WTC11 (cell line): ENCODE data around the gene MATR3. TPM values are rescaled to one million over a fixed set of nuclear protein-coding genes. Genes with fewer than 3 reads are reported as not detected.

Source experiments
- ATAC-seq: fragments of 200-7000 bp; cut with Tn5 transposase; 2 replicates; pipeline ENCODE4 v1.10.0; 2021; ENCODE audit warnings: mild to moderate bottlenecking, moderate library complexity
- CTCF ChIA-PET: fragments of 300-600 bp; sonication (Branson Sonifier 250); formaldehyde crosslinking; loops from one replicate; lab custom pipeline; 2021; ENCODE audit warnings: antibody characterized with exemption; lab: Charles Lee
- POLR2A ChIA-PET: fragments of 350-600 bp; sonication (Branson Sonifier 250); formaldehyde crosslinking; loops from one replicate; lab custom pipeline; 2021; ENCODE audit warnings: antibody characterized with exemption; lab: Charles Lee
- DNase-seq: peaks from one replicate; pipeline ENCODE4 v3.0.0; 2021; ENCODE audit warnings: low spot score
- H3K27ac Mint-ChIP-seq: 2 replicates; pipeline ENCODE4 v1.8.0; 2021; ENCODE audit warnings: mixed read lengths
- H3K27me3 Mint-ChIP-seq: 2 replicates; pipeline ENCODE4 v1.8.0; 2021; ENCODE audit warnings: low read depth, mild to moderate bottlenecking, moderate library complexity, mixed read lengths
- H3K36me3 Mint-ChIP-seq: 2 replicates; pipeline ENCODE4 v1.8.0; 2021; ENCODE audit warnings: mixed read lengths
- H3K4me1 Mint-ChIP-seq: 2 replicates; pipeline ENCODE4 v1.8.0; 2022; ENCODE audit warnings: mixed read lengths
- H3K4me3 Mint-ChIP-seq: 2 replicates; pipeline ENCODE4 v1.8.0; 2021; ENCODE audit warnings: mild to moderate bottlenecking, moderate library complexity, mixed read lengths
- H3K9me3 Mint-ChIP-seq: 2 replicates; pipeline ENCODE4 v1.8.0; 2021; ENCODE audit warnings: mixed read lengths
- NR1H2 ChIP-seq: sonication (generic); formaldehyde crosslinking; IDR thresholded peaks from 2 replicates; pipeline ENCODE4 v1.9.0; 2021; ENCODE audit warnings: mild to moderate bottlenecking, moderate library complexity, missing genetic modification reagents
- TEAD1 ChIP-seq: sonication (generic); formaldehyde crosslinking; IDR thresholded peaks from 2 replicates; pipeline ENCODE4 v1.8.0; 2022; ENCODE audit warnings: mild to moderate bottlenecking, missing genetic modification reagents
- ZBTB43 ChIP-seq: sonication (generic); formaldehyde crosslinking; IDR thresholded peaks from 2 replicates; pipeline ENCODE4 v1.8.1; 2023; ENCODE audit warnings: mild to moderate bottlenecking, missing genetic modification reagents
- ZNF219 ChIP-seq: sonication (generic); formaldehyde crosslinking; IDR thresholded peaks from 2 replicates; pipeline ENCODE4 v1.8.0; 2023; ENCODE audit warnings: missing genetic modification reagents, mild to moderate bottlenecking, borderline replicate concordance
- ZNF317 ChIP-seq: sonication (generic); formaldehyde crosslinking; IDR thresholded peaks from 2 replicates; pipeline ENCODE4 v1.8.1; 2023; ENCODE audit warnings: low read depth, mild to moderate bottlenecking, moderate library complexity, missing genetic modification reagents, borderline replicate concordance
- ZNF396 ChIP-seq: fragments of 250-450 bp; sonication (Bioruptor Pico); IDR thresholded peaks from 2 replicates; pipeline ENCODE4 v1.8.0; 2021; ENCODE audit warnings: mild to moderate bottlenecking, moderate library complexity, borderline replicate concordance
- ZNF423 ChIP-seq: fragments of 250-450 bp; sonication (Bioruptor Pico); IDR thresholded peaks from 2 replicates; pipeline ENCODE4 v2.1.2; 2022; ENCODE audit warnings: mild to moderate bottlenecking, moderate library complexity
- ZNF532 ChIP-seq: fragments of 250-450 bp; sonication (Bioruptor Pico); IDR thresholded peaks from 2 replicates; pipeline ENCODE4 v1.9.0; 2021; ENCODE audit warnings: mild to moderate bottlenecking, borderline replicate concordance
- total RNA-seq: library from RNA; stranded (reverse); gene quantifications from 3 replicates; pipeline ENCODE4 v1.2.3, GENCODE V29; 2021
- TF ChIP-seq, protein P1 (sequence below): sonication (generic); formaldehyde crosslinking; IDR thresholded peaks from 2 replicates; pipeline ENCODE4 v1.8.0; 2022; ENCODE audit warnings: missing genetic modification reagents

The MATR3 gene
- total RNA-seq, 1 experiment from 2014 or later: 290 TPM

DNA sequence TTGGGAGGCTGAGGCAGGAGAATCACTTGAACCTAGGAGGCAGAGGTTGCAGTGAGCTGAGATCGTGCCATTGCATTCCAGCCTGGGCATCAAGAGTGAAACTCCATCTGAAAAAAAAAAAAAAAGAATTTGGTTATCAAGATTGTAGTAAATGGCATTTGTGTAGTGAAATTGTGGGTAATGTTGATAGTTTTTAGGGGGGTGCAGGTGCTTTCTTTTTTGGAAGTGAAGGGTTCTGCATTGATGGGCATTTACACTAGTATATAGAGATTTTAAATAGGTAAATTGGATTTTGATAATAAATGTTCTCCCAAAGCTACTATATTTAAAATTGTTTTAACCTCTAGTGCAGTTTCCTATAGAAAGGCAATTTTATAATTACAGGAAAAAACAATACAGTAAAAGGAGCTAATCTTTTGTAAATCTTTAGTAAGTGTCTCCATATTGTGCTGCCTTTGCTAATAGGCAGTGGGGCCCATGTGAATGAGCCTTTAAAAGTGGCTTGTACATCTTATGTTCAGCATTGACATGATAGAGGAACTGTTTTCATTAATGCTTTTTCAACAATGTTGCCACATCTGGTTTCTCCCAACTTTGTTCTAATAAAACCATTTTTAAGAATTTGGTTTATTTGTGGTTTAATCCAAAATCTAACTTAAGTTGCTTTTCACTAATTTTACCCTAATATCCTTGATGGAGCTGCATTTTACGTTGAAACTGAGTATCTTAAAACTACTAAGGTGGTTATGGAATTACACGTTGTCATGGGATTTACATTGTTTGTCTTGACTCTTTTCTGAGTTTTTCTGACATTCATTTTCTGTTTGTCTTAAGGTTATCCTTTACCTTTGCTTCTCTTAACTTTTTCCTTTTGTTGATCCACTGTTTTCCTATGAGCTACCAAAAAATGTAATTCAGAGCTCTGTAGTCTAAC lies 11.1 kb downstream of the MATR3 start:
- H3K9me3 Mint-ChIP-seq: no peaks in the 10 kb centered on the region
- H3K4me1 Mint-ChIP-seq: peaks cover 73% of the 10 kb centered on the region
- no peak for ATAC-seq
- H3K27me3 Mint-ChIP-seq: no peaks in the 10 kb centered on the region
- H3K4me3 Mint-ChIP-seq: no peak overlapping the region
- DNase-seq: no peak
- ChIA-PET CTCF (no interaction called here), POLR2A (interaction anchor here (0.6 to 0.7 kb wide), 2 partner anchors 118 to 813 kb away, joined by 3 read pairs; no protein-coding TSS in a partner anchor)
- TF ChIP-seq ZBTB43 (CRISPR knock-in tag): no peak
- TF ChIP-seq ZNF396 (CRISPR knock-in tag): no peak
- no peak for TF ChIP-seq ZNF532
- no peak for TF ChIP-seq TEAD1 (CRISPR knock-in tag)
- TF ChIP-seq ZNF219 (CRISPR knock-in tag): no peak
- peaks cover 8% of the 10 kb centered on the region; the same call in 1 of the 2 replicates for H3K36me3 Mint-ChIP-seq
- peak overlapping the region; percentile 63 for H3K27ac Mint-ChIP-seq

DNA sequence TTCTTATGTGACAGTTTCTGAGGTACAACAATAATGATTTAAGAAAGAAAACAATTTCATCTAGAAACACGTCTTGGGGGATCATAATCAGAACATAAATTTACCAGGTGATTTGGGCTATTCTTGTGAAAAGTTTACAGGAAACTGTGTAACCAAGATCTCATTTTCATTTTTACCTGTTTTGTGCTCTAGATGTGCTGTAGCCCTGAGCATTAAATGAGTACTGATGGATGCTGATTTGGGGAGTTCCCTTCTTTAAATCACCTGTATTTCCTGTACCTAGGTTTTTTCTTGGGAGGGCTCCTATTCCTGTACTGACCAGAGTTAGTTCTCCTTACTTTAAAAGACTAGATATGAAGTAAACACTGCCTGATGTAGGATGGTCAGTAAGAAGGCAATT lies 12.7 kb downstream of the MATR3 start:
- Mint-ChIP-seq H3K27ac (peak overlapping the region; percentile 21; the same call in 1 of the 2 replicates), H3K4me1 (peaks cover 84% of the 10 kb centered on the region), H3K36me3 (peaks cover 8% of the 10 kb centered on the region; the same call in 1 of the 2 replicates), H3K9me3 (no peaks in the 10 kb centered on the region), H3K27me3 (no peaks in the 10 kb centered on the region), H3K4me3 (no peak overlapping the region)
- TF ChIP-seq, protein P1, sequence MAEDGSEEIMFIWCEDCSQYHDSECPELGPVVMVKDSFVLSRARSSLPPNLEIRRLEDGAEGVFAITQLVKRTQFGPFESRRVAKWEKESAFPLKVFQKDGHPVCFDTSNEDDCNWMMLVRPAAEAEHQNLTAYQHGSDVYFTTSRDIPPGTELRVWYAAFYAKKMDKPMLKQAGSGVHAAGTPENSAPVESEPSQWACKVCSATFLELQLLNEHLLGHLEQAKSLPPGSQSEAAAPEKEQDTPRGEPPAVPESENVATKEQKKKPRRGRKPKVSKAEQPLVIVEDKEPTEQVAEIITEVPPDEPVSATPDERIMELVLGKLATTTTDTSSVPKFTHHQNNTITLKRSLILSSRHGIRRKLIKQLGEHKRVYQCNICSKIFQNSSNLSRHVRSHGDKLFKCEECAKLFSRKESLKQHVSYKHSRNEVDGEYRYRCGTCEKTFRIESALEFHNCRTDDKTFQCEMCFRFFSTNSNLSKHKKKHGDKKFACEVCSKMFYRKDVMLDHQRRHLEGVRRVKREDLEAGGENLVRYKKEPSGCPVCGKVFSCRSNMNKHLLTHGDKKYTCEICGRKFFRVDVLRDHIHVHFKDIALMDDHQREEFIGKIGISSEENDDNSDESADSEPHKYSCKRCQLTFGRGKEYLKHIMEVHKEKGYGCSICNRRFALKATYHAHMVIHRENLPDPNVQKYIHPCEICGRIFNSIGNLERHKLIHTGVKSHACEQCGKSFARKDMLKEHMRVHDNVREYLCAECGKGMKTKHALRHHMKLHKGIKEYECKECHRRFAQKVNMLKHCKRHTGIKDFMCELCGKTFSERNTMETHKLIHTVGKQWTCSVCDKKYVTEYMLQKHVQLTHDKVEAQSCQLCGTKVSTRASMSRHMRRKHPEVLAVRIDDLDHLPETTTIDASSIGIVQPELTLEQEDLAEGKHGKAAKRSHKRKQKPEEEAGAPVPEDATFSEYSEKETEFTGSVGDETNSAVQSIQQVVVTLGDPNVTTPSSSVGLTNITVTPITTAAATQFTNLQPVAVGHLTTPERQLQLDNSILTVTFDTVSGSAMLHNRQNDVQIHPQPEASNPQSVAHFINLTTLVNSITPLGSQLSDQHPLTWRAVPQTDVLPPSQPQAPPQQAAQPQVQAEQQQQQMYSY: no peak
- TF ChIP-seq ZNF423 (CRISPR knock-in tag) (no peak), ZNF317 (CRISPR knock-in tag) (no peak), NR1H2 (CRISPR knock-in tag) (no peak)
- ChIA-PET POLR2A (no interaction called here), CTCF (no interaction called here)
- no peak for ATAC-seq
- DNase-seq: no peak
